ENCODE data around the gene SLC10A3.

DNA sequence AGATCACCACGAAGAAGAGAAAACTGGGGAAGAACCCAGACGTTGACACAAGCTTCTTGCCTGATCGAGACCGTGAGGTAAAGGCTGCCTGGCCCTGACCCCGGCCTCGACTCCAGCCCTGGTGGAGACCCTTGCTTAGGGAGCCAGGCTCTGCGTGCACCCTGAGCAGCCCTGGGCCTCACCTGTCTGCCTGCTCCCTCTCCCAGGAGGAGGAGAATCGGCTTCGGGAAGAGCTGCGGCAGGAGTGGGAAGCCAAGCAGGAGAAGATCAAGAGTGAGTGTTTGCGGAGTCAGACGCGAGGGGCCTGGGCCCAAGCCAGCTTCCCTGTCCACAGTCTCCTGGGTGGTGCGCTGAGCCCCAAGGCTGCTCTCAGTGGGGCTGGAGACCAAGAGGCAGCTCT, 41.9 kb downstream of the SLC10A3 start:
- TF ChIP-seq, protein P1, sequence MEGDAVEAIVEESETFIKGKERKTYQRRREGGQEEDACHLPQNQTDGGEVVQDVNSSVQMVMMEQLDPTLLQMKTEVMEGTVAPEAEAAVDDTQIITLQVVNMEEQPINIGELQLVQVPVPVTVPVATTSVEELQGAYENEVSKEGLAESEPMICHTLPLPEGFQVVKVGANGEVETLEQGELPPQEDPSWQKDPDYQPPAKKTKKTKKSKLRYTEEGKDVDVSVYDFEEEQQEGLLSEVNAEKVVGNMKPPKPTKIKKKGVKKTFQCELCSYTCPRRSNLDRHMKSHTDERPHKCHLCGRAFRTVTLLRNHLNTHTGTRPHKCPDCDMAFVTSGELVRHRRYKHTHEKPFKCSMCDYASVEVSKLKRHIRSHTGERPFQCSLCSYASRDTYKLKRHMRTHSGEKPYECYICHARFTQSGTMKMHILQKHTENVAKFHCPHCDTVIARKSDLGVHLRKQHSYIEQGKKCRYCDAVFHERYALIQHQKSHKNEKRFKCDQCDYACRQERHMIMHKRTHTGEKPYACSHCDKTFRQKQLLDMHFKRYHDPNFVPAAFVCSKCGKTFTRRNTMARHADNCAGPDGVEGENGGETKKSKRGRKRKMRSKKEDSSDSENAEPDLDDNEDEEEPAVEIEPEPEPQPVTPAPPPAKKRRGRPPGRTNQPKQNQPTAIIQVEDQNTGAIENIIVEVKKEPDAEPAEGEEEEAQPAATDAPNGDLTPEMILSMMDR (IDR thresholded peaks at IDR 0.05): no peak
- TF ChIP-seq EP300 (IDR thresholded peaks at IDR 0.05): no peak
